Measurements from ENCODE around the gene LHX3.
A peak's percentile ranks its signal among the peaks of the same experiment; 100 is the strongest.

LHX3 gene

DNA sequence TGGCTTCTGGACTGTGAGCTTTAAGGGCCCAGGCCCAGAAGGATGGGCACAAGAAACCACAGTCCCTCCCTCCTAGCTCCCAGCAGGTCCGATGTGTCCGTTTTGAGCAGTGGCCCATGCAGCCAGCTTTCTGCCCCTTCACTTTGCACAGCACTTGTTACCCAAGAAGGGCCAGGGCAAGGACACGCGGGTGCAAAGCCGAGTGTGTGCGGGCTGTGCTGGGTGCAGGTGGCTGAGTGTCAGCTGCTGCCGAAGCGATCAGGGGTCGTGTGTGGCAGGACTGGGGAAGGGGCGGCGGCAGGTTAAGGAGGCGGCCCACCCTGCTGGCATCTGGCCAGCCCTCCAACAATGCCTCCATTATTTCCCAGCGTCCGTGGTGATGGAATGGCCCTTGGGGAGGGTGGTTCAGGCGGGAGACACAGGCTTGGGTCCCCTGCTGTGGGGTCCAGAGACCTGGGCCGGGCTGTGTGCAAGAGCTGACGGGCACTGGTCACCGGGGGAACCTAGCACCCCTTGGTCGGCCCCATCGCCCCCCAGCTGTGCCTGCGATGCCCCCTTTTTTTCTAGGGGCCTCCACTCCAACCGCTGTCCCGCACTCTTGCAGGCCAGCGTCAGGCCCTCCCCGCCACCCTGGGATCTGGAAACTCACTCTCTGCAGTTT, 653 bp downstream of the LHX3 start:
- no peak for DNase-seq

GRCh38 chr9:136203408-136204144, 1.4 kb downstream of the LHX3 start:
- DNase-seq: no peak

DNA sequence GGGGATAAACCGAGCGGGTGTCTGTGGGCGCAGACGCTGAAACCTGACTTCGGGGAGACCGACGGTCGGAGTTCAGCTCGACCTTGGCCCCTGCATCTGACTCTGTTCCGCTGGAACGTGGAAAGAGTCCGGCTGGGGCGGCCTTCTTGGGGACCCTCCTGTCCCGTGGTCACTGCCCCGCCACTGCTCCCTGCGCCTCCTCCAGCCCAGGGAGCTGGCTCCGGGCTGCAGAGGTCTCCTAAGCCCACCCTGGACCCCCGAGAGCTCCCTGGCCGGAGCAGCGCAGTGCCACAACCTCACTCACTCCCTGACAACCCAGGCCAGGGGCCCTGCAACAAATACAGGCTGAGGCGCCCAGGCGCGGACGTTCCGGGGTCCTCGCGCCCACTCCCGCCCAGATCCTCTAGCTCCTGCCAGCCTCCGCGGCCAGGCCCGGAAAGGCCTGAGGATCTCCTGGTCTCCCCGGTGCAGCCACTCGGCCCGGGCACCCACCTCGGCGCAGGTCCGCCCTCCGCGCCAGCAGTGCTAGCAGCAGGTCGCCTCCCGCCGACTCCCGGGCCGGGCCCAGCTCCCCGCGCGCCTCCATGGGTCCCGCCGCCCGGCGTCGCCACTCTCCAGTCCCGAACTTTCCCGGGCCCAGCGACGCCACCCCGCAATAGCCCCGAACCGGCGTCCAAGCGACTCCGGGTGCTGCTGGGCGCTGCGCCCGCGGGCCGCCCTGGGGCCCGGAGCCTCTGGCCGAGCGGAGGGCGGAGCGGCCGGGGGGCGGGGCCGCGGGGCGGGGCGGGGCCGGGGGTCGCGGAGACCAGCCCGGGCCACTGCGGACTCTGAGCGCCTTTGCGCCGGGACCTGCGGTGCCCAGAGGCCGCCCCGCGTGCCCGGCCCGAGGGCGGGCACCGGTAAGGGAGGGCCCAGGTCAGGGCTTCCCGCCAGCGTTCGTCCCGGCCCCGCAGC, 2.2 kb downstream of the LHX3 start:
- DNase-seq: peak in 1 of 2 experiments; percentile 39

DNA sequence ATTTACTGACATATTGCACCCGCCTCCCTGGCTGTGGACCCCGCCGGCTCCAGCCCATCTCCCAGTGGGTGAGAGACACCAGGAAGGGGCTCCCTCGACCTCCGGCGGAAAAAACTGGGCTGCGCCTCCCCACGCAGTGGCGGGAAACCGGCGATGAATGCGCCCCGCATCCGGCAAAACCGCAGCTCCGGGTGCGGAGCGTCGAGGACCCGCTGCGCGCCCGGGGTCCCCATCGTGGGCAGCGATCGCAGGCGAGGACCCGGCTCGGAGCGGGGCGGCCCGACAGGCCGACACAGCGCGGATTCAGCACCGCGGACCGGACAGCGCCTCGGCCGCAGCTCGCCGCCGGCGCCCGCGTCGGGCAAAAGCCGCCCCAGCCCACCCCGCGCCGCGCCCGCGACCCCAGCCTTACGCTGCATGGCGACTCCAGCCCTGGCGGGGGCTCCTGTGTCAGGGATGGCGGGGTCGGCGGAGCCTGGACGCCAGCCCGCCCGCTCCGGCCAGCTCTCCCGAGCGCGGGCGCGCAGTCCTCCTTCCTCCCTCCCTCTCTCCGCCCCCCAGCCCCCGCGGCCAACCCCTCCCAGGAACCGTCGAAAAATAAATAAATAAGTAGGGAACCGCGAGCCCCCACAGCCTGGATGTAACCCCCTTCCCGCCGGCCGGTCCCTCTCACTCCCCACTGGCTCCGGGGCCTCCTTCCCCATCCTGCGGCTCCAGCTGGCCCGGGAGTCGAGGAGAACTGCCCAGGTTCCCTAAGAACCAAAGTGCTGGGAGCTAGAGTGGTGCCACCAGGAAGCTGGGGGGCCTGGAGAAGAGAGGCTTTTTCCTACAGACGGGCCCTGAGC, 3.1 kb downstream of the LHX3 start:
- no peak for DNase-seq

DNA sequence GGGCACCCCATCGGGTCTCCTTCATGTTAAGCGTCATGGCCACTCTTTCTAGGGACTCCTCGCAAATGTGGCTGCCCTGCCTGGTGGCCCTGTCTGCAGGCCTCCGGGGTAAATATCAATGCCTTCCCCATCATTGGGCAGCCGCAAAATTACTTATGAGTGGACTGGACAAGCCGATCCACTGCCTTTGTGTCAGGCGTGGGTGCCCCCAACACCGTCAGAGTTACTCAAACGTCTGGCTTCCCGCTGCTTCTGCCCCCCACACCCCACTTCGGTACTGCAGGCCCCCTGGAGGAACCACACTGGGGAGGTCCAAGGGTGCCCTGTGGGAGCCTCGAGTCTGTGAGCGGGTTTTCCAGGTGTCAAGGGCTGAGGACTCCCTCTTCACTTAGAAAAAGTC, 3.8 kb downstream of the LHX3 start:
- DNase-seq: no peak

DNA sequence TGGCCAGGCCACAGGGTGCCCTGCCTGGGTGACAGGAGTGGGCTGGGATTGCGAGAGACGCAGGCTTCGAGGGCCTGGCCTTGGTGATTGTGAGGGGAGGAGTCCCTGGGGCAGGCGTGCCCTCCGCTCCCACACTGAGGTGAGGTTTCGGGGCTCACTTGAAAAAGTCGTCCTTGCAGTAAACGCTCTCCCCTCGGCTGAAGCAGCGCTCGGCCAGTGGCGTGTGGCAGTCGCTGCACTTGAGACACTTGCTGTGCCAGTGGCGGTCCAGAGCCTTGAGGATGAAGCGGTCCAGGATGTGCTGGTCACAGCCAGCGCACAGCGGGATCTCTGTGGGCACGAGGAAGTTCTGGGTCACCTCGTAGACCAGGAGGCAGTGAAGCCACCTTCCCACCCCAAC, 4.5 kb downstream of the LHX3 start:
- no peak for DNase-seq

- no peak for DNase-seq
These were observed 5.3 kb downstream of the LHX3 start for GRCh38 chr9:136199391-136200288.

GRCh38 chr9:136198605-136199083, 6.3 kb downstream of the LHX3 start:
- peak in 1 of 2 experiments; percentile 45 for DNase-seq

DNA sequence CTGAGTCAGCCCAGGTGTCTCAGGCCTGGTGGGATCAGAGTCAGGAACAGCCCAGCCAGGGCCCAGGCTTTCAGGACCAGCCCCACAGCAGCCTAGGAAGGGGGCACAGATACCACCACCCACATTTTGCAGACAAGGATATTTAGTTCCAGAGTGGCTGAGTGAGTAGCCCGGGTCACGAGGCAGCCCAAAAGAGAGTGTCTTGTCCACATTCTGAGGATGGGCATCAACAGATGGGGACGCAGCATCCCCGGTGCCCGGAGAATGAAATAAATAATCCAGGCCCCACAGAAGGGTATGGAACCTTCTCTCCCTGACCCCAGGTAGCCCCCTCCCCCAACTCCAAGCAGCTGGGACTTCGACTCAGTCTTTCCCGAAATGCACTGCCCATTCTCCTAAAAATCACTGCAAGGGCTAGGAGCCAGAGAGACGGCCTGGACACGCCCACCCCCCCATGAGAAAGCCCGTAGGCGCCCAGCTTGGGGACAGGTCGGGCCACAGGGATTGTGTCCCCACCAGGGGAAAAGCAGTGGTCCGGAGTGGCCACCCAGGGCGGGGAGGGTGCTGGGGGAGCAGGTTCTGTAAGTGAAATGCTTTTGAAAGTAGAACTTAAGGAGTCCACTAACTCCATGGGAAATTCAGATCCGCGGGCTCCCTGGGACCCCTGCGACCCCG, 6.9 kb downstream of the LHX3 start:
- DNase-seq: no peak

GRCh38 chr9:136197084-136197875, 7.6 kb downstream of the LHX3 start:
- no peak for DNase-seq

DNA sequence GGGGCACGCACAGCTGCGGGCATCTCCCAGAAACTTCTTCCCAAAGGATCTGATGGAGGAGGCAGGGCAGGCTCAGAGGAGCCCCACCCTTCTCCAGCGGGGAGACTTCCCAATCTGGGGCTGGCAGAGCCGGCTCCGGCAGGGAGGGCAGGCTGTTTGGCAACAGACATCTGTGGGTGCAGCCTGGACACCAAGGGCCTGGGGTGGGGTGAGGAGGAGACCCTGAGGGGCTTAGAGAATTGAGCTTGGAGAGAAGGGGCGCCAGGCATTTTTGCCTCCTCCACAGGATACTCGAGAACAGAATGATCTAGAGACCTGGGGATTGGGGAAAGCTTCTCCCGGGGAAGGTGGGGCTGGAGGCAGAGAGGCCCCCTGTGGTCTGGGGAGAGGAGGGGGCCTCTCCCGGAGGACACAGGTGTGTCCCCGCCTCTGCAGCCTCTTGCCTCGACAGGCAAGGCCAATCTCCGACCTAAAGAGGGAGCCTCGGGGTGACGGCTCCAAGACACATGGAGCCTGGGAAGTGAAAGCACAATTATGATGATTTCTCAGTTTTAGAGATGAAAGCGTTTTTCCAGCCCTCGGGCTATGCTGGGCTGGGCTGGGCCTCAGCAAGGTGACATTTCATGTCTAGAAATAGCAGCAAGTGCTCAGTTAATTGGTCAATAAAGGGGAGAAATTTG, 8.4 kb downstream of the LHX3 start:
- DNase-seq: peak; percentile 32 to 67

DNA sequence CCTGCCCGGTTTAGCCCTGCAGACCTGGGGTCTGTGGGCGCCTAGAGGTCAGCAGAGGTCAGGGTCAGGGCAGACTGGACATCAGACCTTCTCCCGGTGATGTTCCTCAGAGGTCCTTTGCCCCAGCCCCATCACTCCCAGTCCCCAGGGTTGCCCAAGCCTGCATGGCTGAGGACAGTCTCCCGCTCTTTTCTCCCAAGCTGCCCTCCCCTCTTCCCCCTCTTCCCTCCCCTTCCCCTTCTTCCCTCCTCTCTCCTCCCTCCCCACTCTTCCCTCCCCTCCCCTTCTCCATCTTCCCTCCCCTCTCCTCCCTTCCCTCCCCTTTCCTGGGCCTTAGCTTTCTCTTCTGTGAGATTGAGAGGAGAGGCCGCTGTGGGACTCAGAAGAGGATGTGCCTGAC, 10.4 kb downstream of the LHX3 start:
- no peak for DNase-seq

DNA sequence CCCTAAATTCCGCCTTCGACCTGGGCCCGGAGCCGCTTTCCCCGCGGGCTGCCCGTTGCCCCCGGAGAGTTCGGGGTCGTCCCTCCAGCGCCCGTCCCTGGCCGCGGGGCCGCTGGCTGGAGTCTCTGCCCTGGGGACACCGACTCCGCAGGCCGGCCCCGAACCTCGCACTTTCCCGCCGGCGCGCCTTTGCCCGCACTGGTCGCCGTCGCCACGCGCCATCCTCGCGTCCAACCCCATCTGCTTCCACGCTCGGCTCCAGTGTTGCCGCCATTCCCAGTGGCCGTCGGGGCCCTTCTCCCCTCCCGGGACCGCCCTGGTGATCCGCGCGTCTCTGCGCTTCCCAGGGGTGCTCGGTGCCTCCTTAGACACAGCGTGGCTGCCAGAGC, 11.0 kb downstream of the LHX3 start:
- DNase-seq: no peak

- no peak for DNase-seq
These were observed 11.6 kb downstream of the LHX3 start for GRCh38 chr9:136193127-136193890.

DNA sequence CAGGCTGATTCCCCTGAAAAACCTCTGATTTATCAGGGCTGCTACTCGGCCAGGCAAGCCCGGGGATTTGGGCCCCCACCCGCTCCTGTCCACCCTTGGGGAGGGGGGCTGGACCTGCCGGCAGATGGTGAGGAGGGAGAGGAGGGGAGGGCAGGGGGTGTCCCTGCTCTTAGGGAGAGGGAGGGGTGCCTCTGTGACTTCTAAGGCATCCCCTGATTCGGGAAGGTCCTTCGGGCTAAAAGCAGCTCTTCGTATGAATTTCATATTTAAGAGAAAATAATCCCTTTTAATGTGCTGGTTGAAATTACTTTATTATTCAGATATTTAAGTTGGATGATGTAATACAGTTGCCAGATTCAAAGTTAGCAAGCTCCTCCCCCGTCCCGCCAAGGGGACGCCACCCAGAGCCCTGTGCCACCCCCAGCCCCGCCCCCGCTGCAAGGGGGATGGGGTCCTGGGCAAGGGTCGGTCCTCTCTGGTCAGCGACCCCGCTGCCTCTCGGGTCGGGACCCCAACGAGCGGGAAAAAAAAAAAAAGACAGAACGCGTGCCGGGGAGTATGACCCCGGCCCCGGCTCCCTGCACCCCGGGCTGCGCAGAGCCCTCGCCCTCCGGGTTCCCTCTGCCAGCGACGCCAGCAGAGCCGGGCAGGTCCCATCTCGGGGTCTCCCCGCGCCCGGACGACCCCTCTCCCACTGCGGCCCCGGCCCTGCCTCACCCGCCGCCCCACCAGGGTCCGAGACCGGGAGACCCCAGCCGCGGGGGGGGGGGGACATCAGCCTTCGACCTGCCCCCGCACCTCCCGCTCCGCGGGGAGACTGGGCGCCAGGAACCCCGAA, 12.4 kb downstream of the LHX3 start:
- DNase-seq: no peak

DNA sequence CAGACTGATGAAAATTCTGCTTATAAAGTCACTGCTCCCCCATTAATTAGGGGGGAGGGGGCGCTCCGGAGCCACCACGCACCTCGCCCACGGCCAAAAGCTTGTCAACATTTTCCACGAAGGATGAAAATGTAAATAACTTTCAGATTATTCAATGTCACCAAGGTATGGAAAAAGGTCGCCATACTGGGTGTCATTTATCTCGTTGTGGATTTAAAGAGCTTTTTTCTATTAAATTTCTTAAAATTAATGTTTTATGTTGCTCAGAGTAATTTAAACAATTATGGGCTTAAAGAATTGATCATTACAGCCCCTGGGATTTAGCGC, 13.0 kb downstream of the LHX3 start:
- no peak for DNase-seq

- no peak for DNase-seq
These were observed 13.6 kb downstream of the LHX3 start for GRCh38 chr9:136191099-136191959.

Measured in NCI-H526 (cell line).